Measurements from ENCODE around the gene URM1.

- TF ChIP-seq CTCF (conservative IDR thresholded peaks at IDR 0.05) (no peak), ZFX (IDR thresholded peaks at IDR 0.05) (no peak)
Observed at GRCh38 chr9:128405077-128405779, 34.1 kb downstream of the URM1 start.

Data from C4-2B (cell line).